ENCODE results near the gene CC2D1B. TPM values are rescaled to one million over a fixed set of nuclear protein-coding genes. Genes with fewer than 3 reads are reported as not detected.
A peak's percentile ranks its signal among the peaks of the same experiment; 100 is the strongest.

CC2D1B gene
- total and polyA plus RNA-seq, 9 of the 15 experiments (the other 6 are each of a cell fraction or from before 2014, with no cell fraction given) = 1.2 to 33.6 (median 25.5) TPM

DNA sequence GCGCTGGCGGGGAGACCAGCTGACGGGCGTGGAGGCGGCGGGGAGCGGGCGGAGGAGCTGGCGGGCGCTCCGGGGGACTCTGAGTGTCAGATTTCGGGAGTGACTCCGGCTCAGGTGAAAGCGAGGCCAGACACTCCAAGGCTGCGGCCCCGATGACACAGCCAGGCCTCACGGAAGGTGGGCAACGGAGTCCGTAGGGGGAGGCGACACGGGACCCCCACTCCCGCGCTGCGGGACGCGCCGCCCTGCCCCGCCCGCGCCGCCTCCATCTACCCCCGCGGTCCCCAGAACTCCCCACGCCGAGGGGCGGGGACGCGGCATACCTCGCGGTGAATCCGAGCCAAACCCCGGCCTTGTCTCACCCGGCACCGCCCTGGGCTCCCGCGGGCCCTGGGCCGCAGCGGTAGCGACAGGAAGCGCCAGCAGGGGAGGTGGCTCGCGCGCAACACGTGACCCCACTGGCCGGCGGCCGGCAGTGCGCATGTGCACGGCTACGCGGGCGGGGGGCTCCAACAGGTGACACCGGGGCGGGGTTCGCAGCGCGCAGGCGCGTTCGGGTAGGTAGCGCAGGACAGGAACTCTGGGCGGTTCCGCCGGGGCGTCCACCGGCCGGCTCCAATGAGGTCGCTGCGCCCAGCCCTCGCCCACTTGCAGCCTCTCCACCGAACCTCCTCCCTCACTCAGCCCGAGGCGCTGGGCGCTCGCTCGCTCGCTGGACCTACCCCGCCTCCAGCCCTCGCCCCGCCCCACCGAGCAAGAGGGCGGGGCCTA is at the start of gene CC2D1B (continued):
- TF ChIP-seq, protein P1, sequence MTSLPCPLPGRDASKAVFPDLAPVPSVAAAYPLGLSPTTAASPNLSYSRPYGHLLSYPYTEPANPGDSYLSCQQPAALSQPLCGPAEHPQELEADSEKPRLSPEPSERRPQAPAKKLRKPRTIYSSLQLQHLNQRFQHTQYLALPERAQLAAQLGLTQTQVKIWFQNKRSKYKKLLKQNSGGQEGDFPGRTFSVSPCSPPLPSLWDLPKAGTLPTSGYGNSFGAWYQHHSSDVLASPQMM (CRISPR knock-in tag; IDR thresholded peaks at IDR 0.05) = no peak
- TF ChIP-seq HMGN3 (IDR thresholded peaks at IDR 0.05; ENCODE audit: borderline replicate concordance, extremely low read depth, insufficient read length, low read depth, low read length) (peak; percentile 94), KAT7 (CRISPR knock-in tag; IDR thresholded peaks at IDR 0.05; ENCODE audit: borderline replicate concordance) (no peak; the same call in 1 of the 2 replicates), ZFPM2 (CRISPR knock-in tag; IDR thresholded peaks at IDR 0.05) (peak; percentile 82; the same call in 1 of the 2 replicates), JUND (IDR thresholded peaks at IDR 0.05; ENCODE audit: borderline replicate concordance, low read depth, low read length) (peak; percentile 4; the same call in 1 of the 2 replicates), JUND (tag; IDR thresholded peaks at IDR 0.05; ENCODE audit: borderline replicate concordance, low read depth, low read length) (peak; percentile 30; the same call in 1 of the 3 replicates), RBM17 (IDR thresholded peaks at IDR 0.05; ENCODE audit: borderline replicate concordance, low read depth, low read length) (no peak), ZNF551 (CRISPR knock-in tag; IDR thresholded peaks at IDR 0.05) (no peak), ZNF175 (CRISPR knock-in tag; IDR thresholded peaks at IDR 0.05; ENCODE audit: low read depth) (no peak), ZBTB1 (CRISPR knock-in tag; IDR thresholded peaks at IDR 0.05; ENCODE audit: borderline replicate concordance, low read depth) (peak; percentile 63; the same call in 1 of the 2 replicates), SREBF2 (CRISPR knock-in tag; IDR thresholded peaks at IDR 0.05) (no peak), PRPF4 (IDR thresholded peaks at IDR 0.05; ENCODE audit: insufficient read depth, low read depth, low read length, poor library complexity, severe bottlenecking) (no peak)
- TF ChIP-seq, protein P2, sequence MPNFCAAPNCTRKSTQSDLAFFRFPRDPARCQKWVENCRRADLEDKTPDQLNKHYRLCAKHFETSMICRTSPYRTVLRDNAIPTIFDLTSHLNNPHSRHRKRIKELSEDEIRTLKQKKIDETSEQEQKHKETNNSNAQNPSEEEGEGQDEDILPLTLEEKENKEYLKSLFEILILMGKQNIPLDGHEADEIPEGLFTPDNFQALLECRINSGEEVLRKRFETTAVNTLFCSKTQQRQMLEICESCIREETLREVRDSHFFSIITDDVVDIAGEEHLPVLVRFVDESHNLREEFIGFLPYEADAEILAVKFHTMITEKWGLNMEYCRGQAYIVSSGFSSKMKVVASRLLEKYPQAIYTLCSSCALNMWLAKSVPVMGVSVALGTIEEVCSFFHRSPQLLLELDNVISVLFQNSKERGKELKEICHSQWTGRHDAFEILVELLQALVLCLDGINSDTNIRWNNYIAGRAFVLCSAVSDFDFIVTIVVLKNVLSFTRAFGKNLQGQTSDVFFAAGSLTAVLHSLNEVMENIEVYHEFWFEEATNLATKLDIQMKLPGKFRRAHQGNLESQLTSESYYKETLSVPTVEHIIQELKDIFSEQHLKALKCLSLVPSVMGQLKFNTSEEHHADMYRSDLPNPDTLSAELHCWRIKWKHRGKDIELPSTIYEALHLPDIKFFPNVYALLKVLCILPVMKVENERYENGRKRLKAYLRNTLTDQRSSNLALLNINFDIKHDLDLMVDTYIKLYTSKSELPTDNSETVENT (CRISPR knock-in tag; IDR thresholded peaks at IDR 0.05) = peak; percentile 76
- TF ChIP-seq, protein P3, sequence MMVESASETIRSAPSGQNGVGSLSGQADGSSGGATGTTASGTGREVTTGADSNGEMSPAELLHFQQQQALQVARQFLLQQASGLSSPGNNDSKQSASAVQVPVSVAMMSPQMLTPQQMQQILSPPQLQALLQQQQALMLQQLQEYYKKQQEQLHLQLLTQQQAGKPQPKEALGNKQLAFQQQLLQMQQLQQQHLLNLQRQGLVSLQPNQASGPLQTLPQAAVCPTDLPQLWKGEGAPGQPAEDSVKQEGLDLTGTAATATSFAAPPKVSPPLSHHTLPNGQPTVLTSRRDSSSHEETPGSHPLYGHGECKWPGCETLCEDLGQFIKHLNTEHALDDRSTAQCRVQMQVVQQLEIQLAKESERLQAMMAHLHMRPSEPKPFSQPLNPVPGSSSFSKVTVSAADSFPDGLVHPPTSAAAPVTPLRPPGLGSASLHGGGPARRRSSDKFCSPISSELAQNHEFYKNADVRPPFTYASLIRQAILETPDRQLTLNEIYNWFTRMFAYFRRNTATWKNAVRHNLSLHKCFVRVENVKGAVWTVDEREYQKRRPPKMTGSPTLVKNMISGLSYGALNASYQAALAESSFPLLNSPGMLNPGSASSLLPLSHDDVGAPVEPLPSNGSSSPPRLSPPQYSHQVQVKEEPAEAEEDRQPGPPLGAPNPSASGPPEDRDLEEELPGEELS (CRISPR knock-in tag; IDR thresholded peaks at IDR 0.05; ENCODE audit: borderline replicate concordance) = 0 out of 2 replicates have a peak, but pooled peaks have one; percentile 9
- TF ChIP-seq, protein P4, sequence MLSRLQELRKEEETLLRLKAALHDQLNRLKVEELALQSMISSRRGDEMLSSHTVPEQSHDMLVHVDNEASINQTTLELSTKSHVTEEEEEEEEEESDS (CRISPR knock-in tag; IDR thresholded peaks at IDR 0.05) = no peak
- TF ChIP-seq, protein P5, sequence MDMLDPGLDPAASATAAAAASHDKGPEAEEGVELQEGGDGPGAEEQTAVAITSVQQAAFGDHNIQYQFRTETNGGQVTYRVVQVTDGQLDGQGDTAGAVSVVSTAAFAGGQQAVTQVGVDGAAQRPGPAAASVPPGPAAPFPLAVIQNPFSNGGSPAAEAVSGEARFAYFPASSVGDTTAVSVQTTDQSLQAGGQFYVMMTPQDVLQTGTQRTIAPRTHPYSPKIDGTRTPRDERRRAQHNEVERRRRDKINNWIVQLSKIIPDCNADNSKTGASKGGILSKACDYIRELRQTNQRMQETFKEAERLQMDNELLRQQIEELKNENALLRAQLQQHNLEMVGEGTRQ (CRISPR knock-in tag; IDR thresholded peaks at IDR 0.05) = peak; percentile 100
- TF ChIP-seq, protein P6, sequence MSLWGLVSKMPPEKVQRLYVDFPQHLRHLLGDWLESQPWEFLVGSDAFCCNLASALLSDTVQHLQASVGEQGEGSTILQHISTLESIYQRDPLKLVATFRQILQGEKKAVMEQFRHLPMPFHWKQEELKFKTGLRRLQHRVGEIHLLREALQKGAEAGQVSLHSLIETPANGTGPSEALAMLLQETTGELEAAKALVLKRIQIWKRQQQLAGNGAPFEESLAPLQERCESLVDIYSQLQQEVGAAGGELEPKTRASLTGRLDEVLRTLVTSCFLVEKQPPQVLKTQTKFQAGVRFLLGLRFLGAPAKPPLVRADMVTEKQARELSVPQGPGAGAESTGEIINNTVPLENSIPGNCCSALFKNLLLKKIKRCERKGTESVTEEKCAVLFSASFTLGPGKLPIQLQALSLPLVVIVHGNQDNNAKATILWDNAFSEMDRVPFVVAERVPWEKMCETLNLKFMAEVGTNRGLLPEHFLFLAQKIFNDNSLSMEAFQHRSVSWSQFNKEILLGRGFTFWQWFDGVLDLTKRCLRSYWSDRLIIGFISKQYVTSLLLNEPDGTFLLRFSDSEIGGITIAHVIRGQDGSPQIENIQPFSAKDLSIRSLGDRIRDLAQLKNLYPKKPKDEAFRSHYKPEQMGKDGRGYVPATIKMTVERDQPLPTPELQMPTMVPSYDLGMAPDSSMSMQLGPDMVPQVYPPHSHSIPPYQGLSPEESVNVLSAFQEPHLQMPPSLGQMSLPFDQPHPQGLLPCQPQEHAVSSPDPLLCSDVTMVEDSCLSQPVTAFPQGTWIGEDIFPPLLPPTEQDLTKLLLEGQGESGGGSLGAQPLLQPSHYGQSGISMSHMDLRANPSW (CRISPR knock-in tag; IDR thresholded peaks at IDR 0.05) = 0 out of 2 replicates have a peak, but pooled peaks have one; percentile 60
